Cortex of kidney (tissue), 1 donor: Measurements from ENCODE around the gene RARB.

ENCODE experiments used
- DNase-seq: peaks from one replicate; lab custom pipeline; 2025; lab: John Stamatoyannopoulos, UW

RARB gene

DNA sequence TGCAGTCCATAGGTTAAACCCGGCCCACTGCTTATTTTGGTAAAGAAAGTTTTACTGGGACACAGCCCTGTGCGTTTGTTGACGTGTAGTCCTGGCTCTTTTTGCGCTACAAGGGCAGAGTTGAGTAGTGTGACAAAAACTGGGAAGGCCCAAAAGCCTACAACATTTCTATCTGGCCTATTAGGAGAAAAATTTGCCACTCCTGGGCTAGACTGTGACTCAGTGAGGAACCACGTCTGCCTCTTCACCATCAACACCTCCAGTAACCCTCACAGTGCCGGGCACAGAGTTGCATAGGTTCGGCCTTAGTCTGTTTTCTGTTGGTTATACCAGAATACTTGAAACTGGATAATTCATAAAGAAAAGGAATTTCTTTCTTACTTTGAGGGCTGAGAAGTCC, 126.3 kb downstream of the RARB start:
- no peak for DNase-seq

DNA sequence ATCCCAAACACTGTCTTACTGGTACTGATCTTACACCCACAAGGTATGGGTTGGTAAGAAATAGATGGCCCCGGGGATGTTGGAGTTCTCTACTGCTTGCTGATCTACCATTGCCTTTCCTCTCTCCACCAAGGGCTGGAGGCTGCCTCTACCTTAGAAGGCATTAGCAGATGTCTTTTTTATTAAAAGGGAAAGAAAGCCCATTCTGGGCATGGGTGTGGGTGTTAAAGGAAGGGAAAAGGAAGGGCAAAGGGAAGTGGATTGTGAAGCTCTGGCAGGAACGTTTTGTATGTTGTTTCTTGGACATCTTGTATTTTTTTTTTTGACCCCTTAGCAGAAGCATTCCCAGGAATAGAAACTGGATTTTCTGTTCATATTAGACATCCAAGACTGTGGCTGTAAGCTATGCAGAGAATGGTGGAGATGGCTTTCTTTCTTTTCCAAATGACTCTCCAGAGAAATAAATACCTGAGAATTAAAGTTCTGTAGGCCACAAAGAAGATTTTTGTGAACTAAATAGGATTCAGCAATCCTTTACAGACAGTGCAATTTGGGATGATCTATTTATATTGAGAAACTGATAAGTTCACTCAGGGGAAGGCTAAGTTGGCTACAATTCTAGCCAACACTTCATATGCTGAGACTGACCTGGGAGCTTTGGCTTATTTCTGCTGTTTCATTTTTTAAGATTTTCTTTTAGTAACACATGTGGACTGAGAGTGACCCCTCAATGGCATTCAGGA, 127.8 kb downstream of the RARB start:
- DNase-seq: no peak

DNA sequence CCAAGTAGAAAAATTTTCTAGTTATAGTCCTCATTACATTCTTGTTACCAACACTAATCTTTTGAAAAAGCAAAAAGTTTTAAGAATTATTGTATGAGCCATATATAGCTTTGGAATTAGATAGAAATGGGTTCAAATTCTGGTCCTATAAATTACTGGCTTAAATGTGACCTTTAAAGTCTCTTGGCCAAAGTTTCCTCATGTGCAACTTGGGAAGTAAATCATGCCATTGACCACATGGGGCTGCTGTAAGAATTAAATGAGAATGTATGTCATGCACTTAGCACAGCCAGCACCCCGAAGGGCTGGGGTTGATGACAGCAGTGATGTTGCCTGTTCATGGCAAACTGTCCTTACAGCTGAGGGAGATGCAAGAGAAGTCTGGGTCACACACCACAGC, 128.4 kb downstream of the RARB start:
- DNase-seq: no peak

DNA sequence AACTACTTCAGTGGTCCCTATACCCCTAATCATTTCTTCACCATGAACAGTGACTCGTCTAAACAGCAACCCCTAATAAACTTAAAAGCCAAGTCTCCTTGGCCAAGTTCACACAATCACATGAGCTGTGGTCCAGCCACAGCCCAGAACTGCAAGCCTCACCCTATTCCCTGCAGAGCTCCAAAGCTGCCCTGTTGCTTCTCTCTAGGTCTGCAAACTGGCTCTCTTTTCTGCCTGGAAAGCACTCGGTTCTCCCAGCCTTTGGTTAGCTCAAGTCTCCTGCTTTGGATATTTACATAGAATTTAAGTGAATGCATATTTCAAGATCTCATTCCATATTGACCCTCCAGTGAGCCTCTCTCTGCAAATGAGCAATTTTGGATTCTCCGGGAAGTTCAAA, 129.6 kb downstream of the RARB start:
- DNase-seq: no peak

DNA sequence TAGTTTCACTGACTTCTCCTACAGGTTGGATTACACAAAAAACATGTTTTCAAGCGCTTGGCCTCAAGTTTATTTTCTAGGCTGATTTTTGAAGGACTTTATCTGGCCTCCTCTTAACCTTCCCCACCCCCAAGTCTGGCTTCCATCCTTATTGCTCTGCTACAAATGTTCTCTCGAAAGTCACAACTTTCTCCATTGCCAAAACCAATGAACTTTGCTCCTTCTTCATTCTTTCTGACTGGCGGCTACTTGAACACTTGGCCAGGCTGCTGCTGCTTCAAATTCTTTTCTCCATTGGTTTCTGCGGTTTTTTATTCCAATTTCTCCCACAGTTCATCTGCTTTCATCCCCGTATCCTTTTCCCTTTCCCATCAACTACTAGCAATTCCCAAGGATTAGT, 130.1 kb downstream of the RARB start:
- DNase-seq: no peak

DNA sequence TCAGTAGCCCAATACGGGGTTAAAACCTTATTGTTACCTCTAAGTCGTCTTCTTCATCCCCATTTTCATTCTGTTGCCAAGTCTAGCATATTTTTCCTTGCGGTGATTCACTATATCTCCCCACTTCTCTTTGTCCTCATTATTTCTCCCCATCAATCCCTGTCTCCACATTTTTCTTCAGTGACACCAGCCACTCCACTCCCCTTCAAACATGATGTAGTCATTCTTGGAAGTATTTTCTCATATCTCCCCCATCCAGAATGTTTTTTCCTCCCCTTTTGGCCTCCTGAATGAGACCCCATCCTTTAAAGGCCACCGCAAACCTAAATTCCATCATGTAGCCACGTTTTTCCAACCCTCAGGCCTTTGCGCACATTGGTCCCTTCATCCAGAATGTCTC, 130.7 kb downstream of the RARB start:
- DNase-seq: no peak

DNA sequence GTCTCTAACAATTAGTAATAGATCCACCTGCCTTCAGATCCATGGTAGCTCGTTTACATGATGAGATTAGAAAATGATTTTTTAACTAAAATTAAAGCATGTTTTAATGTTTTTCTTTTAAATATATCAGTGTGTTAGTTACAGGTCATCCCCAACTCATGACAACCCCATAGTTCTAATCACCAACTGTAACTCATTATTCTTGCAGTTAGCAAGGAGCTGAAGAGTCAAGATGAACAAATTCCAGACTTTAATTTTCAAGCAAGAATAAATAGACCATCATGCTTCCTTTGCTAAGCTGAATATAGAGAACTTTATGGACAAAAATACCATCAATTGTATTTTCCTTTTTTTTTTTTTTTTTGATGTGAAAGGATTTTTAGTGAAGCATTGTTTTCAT, 135.5 kb downstream of the RARB start:
- DNase-seq: no peak

DNA sequence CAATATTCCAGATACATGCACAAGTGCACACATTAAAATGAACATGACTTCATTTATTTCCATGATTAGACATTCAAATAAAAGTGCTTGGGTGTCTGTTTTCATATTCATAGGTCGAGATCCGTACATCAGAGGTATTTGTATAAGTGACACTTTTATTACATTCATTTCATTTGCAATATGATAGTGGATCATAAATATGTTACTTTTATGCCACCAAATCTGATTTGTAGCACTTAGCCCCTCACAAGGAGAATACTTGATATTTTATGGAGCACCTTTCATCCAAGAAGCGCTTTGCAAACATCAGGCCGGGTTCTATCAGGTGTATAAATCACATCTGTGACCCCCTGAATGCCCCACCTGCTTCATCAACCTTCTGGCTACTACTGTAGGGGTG, 136.0 kb downstream of the RARB start:
- DNase-seq: no peak

DNA sequence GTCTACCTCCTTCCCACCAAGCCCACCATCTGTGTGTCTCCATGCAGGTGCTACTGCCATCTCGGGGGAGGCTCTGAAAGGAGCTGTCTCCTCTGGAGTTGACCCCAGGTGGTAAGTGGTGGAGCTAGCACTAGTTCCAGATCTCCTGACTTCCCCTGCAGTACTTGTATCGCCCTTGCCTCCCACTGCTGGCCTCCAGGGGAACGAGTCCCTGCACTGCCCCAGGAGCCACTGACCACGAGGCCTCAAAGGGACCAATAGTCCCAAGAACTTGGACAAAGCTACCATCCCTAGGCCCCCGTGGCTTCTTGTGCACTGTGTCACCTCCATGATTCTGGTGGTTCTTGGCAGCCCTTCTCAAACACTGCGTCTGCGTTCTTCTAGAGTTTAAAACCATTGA, 137.7 kb downstream of the RARB start:
- no peak for DNase-seq

DNA sequence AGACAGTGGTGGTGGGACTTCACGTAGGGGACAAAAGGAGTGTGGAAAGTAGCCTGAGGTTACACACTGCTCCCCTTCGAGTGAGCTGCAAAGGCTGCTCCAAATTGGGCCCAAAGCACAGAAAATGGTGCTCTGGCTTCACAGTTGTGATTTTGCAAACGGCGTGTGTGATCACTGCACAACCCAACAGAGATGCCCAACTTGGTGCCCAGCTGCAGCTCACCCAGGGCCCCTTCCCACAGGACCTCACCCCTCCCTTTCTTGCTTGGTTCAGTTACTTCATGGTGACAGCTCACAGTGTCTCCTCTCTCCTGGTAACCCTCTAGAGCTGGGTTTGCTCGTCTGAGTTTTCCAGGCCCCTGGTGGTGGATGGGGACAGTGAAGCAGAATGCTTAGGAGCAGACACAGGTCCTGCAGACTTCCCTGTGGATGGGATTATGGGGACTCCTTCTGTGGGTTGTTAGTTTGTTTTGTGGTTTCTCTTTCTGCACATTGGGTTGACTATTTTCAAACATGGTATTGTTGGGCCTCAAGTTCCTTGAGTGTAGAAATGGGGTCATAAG, 138.4 kb downstream of the RARB start:
- no peak for DNase-seq

DNA sequence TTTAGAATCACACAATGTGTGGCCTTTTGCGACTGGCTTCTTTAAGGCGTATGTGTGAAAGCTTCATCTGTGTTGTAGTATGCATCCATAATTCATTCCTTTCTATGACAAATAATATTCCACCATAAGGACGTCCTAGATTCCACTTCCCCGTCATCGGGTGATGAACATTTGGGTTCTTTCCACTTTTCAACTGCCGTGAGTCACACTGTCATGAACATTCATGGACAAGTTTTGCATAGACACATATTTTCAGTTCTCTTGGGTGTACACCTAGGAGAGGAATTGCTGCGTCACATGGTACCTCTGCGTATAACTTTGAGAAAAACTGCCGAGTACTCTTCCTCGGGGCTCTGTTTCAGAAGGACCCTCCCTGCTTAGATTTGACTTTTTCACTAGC, 139.3 kb downstream of the RARB start:
- DNase-seq: no peak

DNA sequence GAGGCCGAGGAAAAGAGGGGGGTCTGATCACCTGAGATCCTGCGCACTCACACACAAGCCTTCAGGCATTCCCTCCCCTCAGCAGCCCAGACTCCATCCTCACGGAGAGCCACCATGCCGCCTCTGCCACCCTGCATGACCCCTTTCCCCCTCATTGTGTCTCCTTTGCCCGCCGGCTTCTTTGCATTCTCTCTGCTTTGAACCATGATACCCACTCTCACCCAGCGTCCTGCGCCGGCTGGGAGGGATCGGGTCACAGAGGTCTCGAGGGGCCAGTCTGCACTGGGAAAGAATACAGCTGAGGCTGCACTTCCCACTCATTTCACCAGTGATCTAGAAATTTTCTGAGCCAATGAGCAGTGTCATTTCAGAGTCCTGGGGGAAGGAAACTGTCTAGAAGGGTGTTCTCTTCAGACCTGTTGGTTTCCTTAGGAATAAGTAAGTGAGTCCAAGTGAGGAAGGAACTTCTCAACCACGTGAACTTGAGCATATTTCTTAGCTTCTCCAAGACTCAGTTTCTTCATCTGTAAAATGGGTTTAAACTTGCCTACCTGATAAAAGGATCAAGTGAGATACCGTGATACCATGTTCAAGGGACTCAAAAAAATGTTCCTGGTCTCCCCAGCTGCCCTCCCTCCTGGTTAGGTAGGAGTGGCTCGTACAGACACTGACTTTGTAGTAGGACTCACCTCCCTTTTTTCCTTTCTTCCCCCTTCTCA, 139.9 kb downstream of the RARB start:
- DNase-seq: no peak

DNA sequence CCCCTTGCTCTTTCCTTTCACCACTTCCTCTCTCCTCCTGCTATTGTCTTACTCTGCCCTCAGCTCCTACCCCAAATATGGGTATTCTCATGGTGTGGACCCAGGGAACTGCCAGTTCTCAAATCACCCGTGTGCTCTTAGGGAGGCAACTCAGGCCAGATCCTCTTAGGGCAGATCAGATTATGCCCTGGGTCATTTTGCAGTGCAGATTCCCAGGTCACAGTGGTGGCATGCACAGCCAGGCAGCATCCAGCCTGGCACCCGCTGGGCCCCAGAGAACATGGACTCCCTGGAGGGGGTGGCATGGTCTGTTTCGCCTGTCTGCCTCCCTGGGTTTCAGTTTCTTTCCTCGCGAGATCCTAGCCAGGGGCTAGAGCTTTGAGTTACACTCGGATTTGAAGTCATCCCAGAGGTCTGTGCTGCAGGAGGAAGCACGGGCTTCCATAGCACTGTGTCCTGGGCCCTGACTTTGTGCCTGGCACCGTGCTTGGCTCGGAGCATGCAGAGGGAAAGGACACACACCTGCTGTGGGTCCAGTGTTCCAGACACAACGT, 140.5 kb downstream of the RARB start:
- DNase-seq: no peak

DNA sequence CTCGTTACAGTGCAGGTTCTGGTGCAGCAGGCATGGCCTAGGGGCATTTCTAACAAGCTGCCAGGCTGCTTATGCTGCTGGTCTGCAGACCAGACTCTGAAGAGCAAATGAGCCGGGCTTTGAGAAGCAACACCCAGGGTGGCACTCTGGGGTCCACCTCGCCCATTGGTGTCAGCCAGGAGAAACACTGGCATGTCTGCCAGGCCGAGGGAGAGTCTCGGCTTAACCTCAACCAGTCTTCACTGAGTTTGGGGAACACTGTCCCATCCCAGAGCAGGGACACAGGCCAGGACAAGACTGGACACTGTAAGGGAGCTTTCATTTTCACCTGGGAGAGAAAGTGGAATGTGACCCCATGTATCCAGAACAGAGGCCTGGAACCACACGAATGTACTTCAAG, 143.2 kb downstream of the RARB start:
- no peak for DNase-seq

DNA sequence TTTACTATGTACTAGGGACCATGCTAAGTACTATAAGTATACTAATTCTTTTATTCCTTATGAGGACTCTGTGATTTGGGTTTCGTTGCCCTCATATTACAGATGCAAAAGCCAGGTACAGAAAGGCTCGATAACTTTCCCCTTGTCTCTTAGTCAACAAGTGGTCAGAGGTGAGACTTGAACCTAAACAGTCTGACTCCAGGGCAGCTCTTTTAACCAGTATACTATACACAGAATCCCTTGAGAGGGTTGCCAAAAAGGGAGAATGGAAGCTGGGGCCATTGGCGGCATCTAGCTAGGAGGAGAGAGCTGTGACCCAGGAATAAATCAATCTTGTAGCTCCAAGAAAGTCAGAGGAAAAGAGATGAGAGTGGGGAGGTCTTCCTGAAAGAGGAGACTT, 144.3 kb downstream of the RARB start:
- no peak for DNase-seq

DNA sequence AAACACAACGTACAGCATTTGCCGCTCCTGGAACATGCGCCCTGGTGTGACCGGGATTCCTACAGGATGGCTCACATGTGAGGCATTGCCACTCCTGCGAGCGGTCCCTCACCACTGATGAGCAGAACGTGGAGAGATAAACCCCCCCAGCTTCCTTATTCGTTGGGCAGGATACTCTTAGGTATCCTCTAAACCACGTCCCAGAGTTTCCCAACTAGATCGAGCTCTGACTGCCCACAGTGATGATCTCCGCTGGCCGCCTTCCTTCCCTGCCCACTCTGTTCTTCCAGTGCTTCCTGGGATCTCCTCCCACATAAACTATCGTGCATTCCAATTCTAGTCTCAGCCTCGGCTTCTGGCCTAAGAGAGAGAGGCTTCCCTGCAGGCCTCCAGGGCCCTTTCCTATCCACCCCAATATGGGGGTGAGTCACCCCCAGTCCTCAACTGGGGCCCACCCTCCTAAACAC, 144.9 kb downstream of the RARB start:
- DNase-seq: no peak

DNA sequence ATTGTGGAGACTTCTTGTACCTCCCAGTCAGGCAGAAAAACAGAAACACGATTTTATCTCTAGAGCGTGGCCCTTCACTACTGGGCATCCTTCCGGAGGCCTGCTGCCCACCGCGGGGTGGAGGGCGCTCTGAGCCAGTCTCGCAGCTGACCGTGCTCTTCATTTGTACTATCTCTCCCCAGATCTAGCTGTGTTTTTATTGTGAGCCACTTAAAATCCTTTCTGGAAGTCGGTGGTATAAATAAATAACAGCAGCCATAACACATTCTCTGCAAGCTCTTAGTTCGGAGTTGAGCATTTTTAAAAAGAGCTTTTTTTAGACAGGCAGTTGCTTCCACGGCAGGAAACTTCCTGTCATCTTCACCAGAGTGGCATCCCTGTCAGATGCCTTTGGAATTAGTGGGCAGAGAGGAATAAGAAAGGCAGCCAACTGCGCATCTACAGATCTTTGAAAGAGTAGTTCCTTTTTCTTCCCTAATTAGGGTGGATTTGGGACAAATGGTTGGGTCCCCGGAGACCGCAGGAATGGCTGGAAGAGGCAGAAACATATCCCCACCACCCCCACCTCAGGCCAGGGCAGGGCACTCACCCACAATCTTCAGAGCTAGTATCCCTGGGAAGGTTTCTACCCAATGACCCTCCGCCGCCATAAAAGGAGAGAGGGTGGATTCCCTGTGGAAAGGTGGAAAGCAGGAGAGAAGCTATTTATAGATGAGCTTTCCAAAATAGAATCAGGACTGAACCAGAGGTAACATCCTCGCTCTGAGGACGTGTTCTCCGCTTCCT, 145.5 kb downstream of the RARB start:
- DNase-seq: no peak

DNA sequence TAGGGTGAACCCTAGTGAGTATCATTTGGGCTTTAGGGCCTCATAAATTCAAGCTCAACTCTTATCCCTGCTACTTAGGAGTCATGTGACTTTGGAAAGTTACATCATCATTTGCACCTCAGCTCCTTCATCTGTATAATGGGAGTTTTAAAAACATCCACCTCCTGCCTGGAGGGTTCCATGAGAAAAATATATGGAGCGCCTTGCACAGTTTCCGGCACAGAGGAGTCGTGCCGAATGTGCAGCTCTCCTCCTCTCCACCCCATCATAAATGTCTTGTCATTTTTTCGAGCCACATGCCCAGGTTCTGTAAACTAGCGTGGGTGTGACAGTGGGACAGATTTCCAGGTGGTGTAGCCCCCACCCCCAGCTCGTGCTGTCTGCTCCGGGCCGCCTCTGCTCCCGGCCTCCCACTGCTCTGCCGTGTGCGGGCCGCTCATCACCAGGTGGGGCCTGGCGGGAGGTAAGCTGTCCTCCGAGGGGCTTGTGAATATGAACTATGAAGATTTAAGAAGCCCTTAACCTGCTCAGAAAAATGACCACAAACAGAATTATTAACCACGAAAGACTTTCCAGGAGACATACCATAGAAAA, 146.2 kb downstream of the RARB start:
- no peak for DNase-seq

DNA sequence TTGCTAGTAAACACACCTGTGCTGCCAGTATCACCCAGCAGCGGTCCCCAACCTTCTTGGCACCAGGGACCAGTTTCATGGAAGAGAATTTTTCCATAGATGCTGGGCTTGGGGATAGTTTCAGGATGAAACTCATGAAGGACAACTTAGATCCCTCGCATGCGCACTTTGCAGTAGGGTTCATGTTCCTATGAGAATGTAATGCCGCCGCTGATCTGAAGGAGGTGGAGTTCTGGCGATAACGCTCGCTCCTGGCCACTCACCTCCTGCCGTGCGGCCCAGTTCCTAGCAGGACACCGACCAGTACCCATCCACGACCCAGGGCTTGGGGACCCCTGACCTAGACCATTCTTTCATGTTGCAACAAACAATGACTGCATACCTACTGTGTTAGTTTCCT, 146.9 kb downstream of the RARB start:
- no peak for DNase-seq

DNA sequence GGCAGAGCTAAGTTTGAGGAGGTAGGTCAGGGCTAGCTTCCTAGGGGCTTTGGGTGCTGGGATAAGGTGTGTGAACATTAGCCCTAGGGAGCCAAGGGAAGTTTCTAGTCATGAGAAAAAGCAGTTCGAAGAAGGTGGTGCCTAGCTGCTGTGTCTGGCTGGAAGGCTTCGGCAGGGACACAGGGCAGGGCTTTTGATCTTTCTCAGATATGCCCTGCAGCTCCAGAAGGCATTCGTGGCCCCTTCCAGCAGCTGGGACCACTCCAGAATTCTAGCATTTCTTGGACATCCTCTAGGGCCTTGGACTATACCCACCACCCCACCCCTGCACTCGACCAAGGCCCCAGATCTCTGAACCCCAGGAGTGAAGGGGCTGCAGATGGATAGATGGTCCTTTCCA, 148.1 kb downstream of the RARB start:
- DNase-seq: no peak

DNA sequence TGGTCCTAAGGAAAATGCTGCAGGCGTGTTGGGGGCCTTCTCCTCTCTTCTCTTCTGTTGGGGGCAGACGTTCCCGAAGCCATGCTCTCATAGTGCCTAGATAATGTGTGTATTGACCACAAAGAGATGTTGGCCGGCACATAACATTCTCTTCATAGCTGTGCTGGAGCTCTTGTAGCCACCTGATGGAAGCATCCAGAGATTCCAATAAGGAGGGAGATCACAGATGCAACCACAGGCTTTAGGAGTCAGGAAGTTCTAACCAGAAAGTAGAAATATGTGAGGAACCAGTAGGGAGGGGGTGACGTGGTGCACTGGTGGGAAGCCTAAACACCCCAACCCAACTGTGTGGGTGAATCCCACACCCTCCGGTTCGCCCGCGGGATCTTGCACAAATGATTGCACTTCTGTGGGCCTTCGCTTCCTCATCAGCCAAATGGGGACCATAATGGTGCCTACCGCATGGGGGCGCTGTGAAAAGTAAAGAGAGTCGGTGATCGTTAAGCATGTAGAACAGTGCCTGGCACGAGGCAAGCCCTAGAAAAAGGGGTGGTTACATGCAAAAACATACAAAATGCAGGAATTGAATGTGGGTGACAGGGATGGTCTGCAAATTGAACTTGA, 148.9 kb downstream of the RARB start:
- no peak for DNase-seq
